WTC11 (cell line): ENCODE data around the gene NKX6-2. TPM values are rescaled to one million over a fixed set of nuclear protein-coding genes. Genes with fewer than 3 reads are reported as not detected.

Experiments
- ATAC-seq: fragments of 200-7000 bp; cut with Tn5 transposase; 2 replicates; pipeline ENCODE4 v1.10.0; 2021; ENCODE audit warnings: mild to moderate bottlenecking, moderate library complexity
- CTCF ChIA-PET: fragments of 300-600 bp; sonication (Branson Sonifier 250); formaldehyde crosslinking; loops from one replicate; lab custom pipeline; 2021; ENCODE audit warnings: antibody characterized with exemption; lab: Charles Lee
- POLR2A ChIA-PET: fragments of 350-600 bp; sonication (Branson Sonifier 250); formaldehyde crosslinking; loops from one replicate; lab custom pipeline; 2021; ENCODE audit warnings: antibody characterized with exemption; lab: Charles Lee
- DNase-seq: peaks from one replicate; pipeline ENCODE4 v3.0.0; 2021; ENCODE audit warnings: low spot score
- H3K27ac Mint-ChIP-seq: 2 replicates; pipeline ENCODE4 v1.8.0; 2021; ENCODE audit warnings: mixed read lengths
- H3K27me3 Mint-ChIP-seq: 2 replicates; pipeline ENCODE4 v1.8.0; 2021; ENCODE audit warnings: low read depth, mild to moderate bottlenecking, moderate library complexity, mixed read lengths
- H3K36me3 Mint-ChIP-seq: 2 replicates; pipeline ENCODE4 v1.8.0; 2021; ENCODE audit warnings: mixed read lengths
- H3K4me1 Mint-ChIP-seq: 2 replicates; pipeline ENCODE4 v1.8.0; 2022; ENCODE audit warnings: mixed read lengths
- H3K4me3 Mint-ChIP-seq: 2 replicates; pipeline ENCODE4 v1.8.0; 2021; ENCODE audit warnings: mild to moderate bottlenecking, moderate library complexity, mixed read lengths
- H3K9me3 Mint-ChIP-seq: 2 replicates; pipeline ENCODE4 v1.8.0; 2021; ENCODE audit warnings: mixed read lengths
- CBFB ChIP-seq: sonication (generic); formaldehyde crosslinking; IDR thresholded peaks from 2 replicates; pipeline ENCODE4 v1.8.1; 2022; ENCODE audit warnings: mild to moderate bottlenecking, low read depth, missing genetic modification reagents
- CTCF ChIP-seq: fragments of 200-600 bp; IDR thresholded peaks from 2 replicates; pipeline ENCODE4 v1.8.0; 2022; ENCODE audit warnings: antibody characterized with exemption
- E2F5 ChIP-seq: sonication (generic); formaldehyde crosslinking; IDR thresholded peaks from 2 replicates; pipeline ENCODE4 v1.8.1; 2022; ENCODE audit warnings: mild to moderate bottlenecking, moderate library complexity, missing genetic modification reagents
- ESRRA ChIP-seq: sonication (generic); formaldehyde crosslinking; IDR thresholded peaks from 2 replicates; pipeline ENCODE4 v1.8.1; 2022; ENCODE audit warnings: mild to moderate bottlenecking, missing genetic modification reagents, borderline replicate concordance
- ETV6 ChIP-seq: sonication (generic); formaldehyde crosslinking; IDR thresholded peaks from 2 replicates; pipeline ENCODE4 v1.8.1; 2022; ENCODE audit warnings: mild to moderate bottlenecking, missing genetic modification reagents
- MLX ChIP-seq: sonication (generic); formaldehyde crosslinking; IDR thresholded peaks from 2 replicates; pipeline ENCODE4 v1.8.1; 2023; ENCODE audit warnings: mild to moderate bottlenecking, missing genetic modification reagents, moderate library complexity
- MYBL2 ChIP-seq: sonication (generic); formaldehyde crosslinking; IDR thresholded peaks from 2 replicates; pipeline ENCODE4 v1.8.1; 2023; ENCODE audit warnings: mild to moderate bottlenecking, moderate library complexity, missing genetic modification reagents
- NFATC4 ChIP-seq: fragments of 250-450 bp; sonication (Bioruptor Pico); IDR thresholded peaks from 2 replicates; pipeline ENCODE4 v1.9.0; 2021; ENCODE audit warnings: mild to moderate bottlenecking
- NFE2L1 ChIP-seq: sonication (generic); formaldehyde crosslinking; IDR thresholded peaks from 2 replicates; pipeline ENCODE4 v1.8.1; 2023; ENCODE audit warnings: missing genetic modification reagents
- NFYB ChIP-seq: sonication (generic); formaldehyde crosslinking; conservative IDR thresholded peaks from 2 replicates; pipeline ENCODE4 v1.8.0; 2022; ENCODE audit warnings: low read depth, missing genetic modification reagents
- NR2C2 ChIP-seq: sonication (generic); formaldehyde crosslinking; IDR thresholded peaks from 2 replicates; pipeline ENCODE4 v1.8.0; 2022; ENCODE audit warnings: mild to moderate bottlenecking, missing genetic modification reagents
- NR3C1 ChIP-seq: sonication (generic); formaldehyde crosslinking; conservative IDR thresholded peaks from 2 replicates; pipeline ENCODE4 v1.8.1; 2023; ENCODE audit warnings: low read depth, mild to moderate bottlenecking, missing genetic modification reagents
- PRDM15 ChIP-seq: sonication (generic); formaldehyde crosslinking; IDR thresholded peaks from 2 replicates; pipeline ENCODE4 v1.8.0; 2022; ENCODE audit warnings: missing genetic modification reagents
- RORB ChIP-seq: fragments of 250-450 bp; sonication (Bioruptor Pico); IDR thresholded peaks from 2 replicates; pipeline ENCODE4 v1.9.0; 2021; ENCODE audit warnings: mild to moderate bottlenecking
- SMAD3 ChIP-seq: sonication (generic); formaldehyde crosslinking; IDR thresholded peaks from 2 replicates; pipeline ENCODE4 v1.8.0; 2022; ENCODE audit warnings: missing genetic modification reagents, mild to moderate bottlenecking, borderline replicate concordance
- SMAD4 ChIP-seq: sonication (generic); formaldehyde crosslinking; IDR thresholded peaks from 2 replicates; pipeline ENCODE4 v1.8.0; 2022; ENCODE audit warnings: mild to moderate bottlenecking, missing genetic modification reagents
- TP53 ChIP-seq: sonication (generic); formaldehyde crosslinking; IDR thresholded peaks from 2 replicates; pipeline ENCODE4 v1.8.1; 2023; ENCODE audit warnings: mild to moderate bottlenecking, missing genetic modification reagents
- USF2 ChIP-seq: sonication (generic); formaldehyde crosslinking; IDR thresholded peaks from 2 replicates; pipeline ENCODE4 v1.8.1; 2023; ENCODE audit warnings: mild to moderate bottlenecking, missing genetic modification reagents, moderate library complexity
- ZNF138 ChIP-seq: sonication (generic); formaldehyde crosslinking; conservative IDR thresholded peaks from 2 replicates; pipeline ENCODE4 v1.8.1; 2022; ENCODE audit warnings: mild to moderate bottlenecking, moderate library complexity, missing genetic modification reagents
- ZNF317 ChIP-seq: sonication (generic); formaldehyde crosslinking; IDR thresholded peaks from 2 replicates; pipeline ENCODE4 v1.8.1; 2023; ENCODE audit warnings: low read depth, mild to moderate bottlenecking, moderate library complexity, missing genetic modification reagents, borderline replicate concordance
- ZNF416 ChIP-seq: fragments of 250-450 bp; sonication (Bioruptor Pico); IDR thresholded peaks from 2 replicates; pipeline ENCODE4 v1.9.0; 2021; ENCODE audit warnings: mild to moderate bottlenecking, inconsistent platforms
- ZNF671 ChIP-seq: fragments of 250-450 bp; sonication (Bioruptor Pico); IDR thresholded peaks from 2 replicates; pipeline ENCODE4 v1.8.0; 2021; ENCODE audit warnings: mild to moderate bottlenecking
- total RNA-seq: library from RNA; stranded (reverse); gene quantifications from 3 replicates; pipeline ENCODE4 v1.2.3, GENCODE V29; 2021

NKX6-2 gene
- total RNA-seq, 1 experiment from 2014 or later: 0.15 TPM

GRCh38 chr10:132806110-132806509, 20.2 kb upstream of the NKX6-2 start:
- DNase-seq (no peak), ATAC-seq (no peak)
- Mint-ChIP-seq H3K27ac (no peak overlapping the region), H3K27me3 (no peaks in the 10 kb centered on the region), H3K4me1 (no peaks in the 10 kb centered on the region), H3K4me3 (no peak overlapping the region), H3K9me3 (0 out of 2 replicates have a peak, but pooled peaks cover 4% of the 10 kb centered on the region), H3K36me3 (0 out of 2 replicates have a peak, but pooled peaks cover 4% of the 10 kb centered on the region)
- POLR2A ChIA-PET: no interaction called here
- CTCF ChIA-PET: no interaction called here
- TF ChIP-seq NR3C1 (CRISPR knock-in tag): no peak
- TF ChIP-seq ESRRA: no peak
- no peak for TF ChIP-seq SMAD3 (CRISPR knock-in tag)
- TF ChIP-seq NFATC4 (CRISPR knock-in tag): no peak
- TF ChIP-seq SMAD4 (CRISPR knock-in tag): no peak
- no peak for TF ChIP-seq ZNF416
- no peak for TF ChIP-seq RORB (CRISPR knock-in tag)
- no peak for TF ChIP-seq CBFB (CRISPR knock-in tag)
- no peak for TF ChIP-seq MLX (CRISPR knock-in tag)
- TF ChIP-seq USF2 (CRISPR knock-in tag): no peak
- TF ChIP-seq NR2C2 (CRISPR knock-in tag): no peak

- CTCF ChIA-PET: interaction anchor here (0.8 kb wide), 1 partner anchor 13 kb away, joined by 3 read pairs; no protein-coding TSS in a partner anchor
- POLR2A ChIA-PET: no interaction called here
- no peak for TF ChIP-seq TP53 (CRISPR knock-in tag)
- TF ChIP-seq ZNF138 (CRISPR knock-in tag): no peak
- no peak for TF ChIP-seq CTCF
- no peak for TF ChIP-seq NFYB (CRISPR knock-in tag)
- no peaks in the 10 kb centered on the region for H3K27me3 Mint-ChIP-seq
- DNase-seq (no peak), ATAC-seq (no peak)
- H3K36me3 Mint-ChIP-seq: 0 out of 2 replicates have a peak, but pooled peaks cover 4% of the 10 kb centered on the region
- no peak overlapping the region for H3K27ac Mint-ChIP-seq
- 0 out of 2 replicates have a peak, but pooled peaks cover 4% of the 10 kb centered on the region for H3K9me3 Mint-ChIP-seq
- H3K4me3 Mint-ChIP-seq: no peak overlapping the region
- H3K4me1 Mint-ChIP-seq: no peaks in the 10 kb centered on the region
These were observed 19.7 kb upstream of the NKX6-2 start for GRCh38 chr10:132805599-132805998.

- H3K27ac Mint-ChIP-seq: no peak overlapping the region
- ATAC-seq (no peak), DNase-seq (no peak)
- H3K27me3 Mint-ChIP-seq: no peaks in the 10 kb centered on the region
- 0 out of 2 replicates have a peak, but pooled peaks cover 4% of the 10 kb centered on the region for H3K9me3 Mint-ChIP-seq
- H3K36me3 Mint-ChIP-seq: 0 out of 2 replicates have a peak, but pooled peaks cover 4% of the 10 kb centered on the region
- POLR2A ChIA-PET: no interaction called here
- TF ChIP-seq ZNF671 (CRISPR knock-in tag) (no peak), ZNF138 (CRISPR knock-in tag) (no peak), ZNF317 (no peak), E2F5 (CRISPR knock-in tag) (no peak), RORB (CRISPR knock-in tag) (no peak), MYBL2 (no peak), ETV6 (CRISPR knock-in tag) (no peak), SMAD4 (CRISPR knock-in tag) (no peak), NFE2L1 (CRISPR knock-in tag) (no peak), PRDM15 (CRISPR knock-in tag) (no peak), NR2C2 (CRISPR knock-in tag) (no peak), NFATC4 (CRISPR knock-in tag) (no peak)
- CTCF ChIA-PET: interaction anchor here (0.8 kb wide), 1 partner anchor 12 kb away, joined by 3 read pairs; no protein-coding TSS in a partner anchor
- no peak overlapping the region for H3K4me3 Mint-ChIP-seq
- no peaks in the 10 kb centered on the region for H3K4me1 Mint-ChIP-seq
These were observed 19.0 kb upstream of the NKX6-2 start for GRCh38 chr10:132804785-132805426.
